LNCAP (cell line): ENCODE measurements around the gene BNIP5.

Experiments
- CTCF ChIP-seq: fragments of 450-650 bp; IDR thresholded peaks from 2 replicates; pipeline ENCODE4 v1.5.1; 2017; ENCODE audit warnings: mild to moderate bottlenecking

Gene BNIP5

DNA sequence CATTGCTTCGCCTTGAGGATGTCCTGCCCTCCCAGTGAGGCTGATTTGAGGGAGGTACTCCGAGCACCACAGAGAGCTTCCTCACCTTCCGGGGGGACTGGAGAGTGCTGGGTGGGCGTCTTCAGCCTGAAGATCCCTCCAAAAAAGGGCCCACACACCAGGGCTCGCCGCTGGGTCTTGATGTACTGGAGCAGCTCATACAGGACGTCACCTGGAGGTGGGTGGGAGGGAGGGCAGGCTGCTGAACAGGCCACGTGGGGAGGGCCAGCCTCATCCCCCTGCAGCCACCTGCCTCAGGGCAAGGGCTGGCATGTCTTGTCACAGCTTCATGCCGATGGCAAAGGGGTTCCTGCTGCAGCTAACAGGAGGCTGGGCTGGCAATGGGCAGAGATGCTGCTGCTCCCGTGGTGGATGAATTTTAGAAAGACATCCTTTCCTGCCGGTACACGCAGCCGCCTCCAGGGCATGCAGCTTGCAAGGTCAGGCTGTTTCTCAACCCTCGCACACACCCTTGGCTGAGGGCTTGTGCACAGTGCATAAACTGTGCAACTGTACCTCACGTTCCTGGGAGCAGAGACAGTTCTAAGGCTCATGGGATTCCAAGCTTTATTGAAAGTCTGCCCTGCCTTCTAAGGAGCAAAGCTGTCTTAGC, 36.8 kb upstream of the BNIP5 start:
- no peak for TF ChIP-seq CTCF

DNA sequence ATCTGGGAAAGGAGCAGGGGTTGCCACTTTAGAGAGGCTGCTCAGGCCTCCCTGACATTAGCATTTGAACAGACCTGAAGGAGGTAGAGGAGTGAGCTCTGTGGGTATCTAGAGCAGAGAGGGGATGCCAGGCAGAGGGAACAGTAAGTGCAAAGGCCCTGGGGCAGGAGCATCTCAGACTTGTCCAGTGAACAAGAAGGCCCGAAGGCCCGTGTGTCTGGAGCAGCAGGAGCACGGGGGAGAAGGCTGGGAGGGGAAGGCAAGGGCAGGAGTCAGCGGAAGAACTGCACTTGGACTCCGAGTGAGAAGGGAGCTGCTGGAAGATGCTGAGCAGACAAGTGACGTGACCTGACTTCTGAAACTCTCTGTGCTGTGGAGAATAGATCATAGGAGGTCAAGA, 35.4 kb upstream of the BNIP5 start:
- no peak for TF ChIP-seq CTCF

- TF ChIP-seq CTCF, result no peak
Measured at GRCh38 chr6:36371211-36371610, 34.5 kb upstream of the BNIP5 start.

GRCh38 chr6:36370638-36371037, 34.0 kb upstream of the BNIP5 start:
- no peak for TF ChIP-seq CTCF

DNA sequence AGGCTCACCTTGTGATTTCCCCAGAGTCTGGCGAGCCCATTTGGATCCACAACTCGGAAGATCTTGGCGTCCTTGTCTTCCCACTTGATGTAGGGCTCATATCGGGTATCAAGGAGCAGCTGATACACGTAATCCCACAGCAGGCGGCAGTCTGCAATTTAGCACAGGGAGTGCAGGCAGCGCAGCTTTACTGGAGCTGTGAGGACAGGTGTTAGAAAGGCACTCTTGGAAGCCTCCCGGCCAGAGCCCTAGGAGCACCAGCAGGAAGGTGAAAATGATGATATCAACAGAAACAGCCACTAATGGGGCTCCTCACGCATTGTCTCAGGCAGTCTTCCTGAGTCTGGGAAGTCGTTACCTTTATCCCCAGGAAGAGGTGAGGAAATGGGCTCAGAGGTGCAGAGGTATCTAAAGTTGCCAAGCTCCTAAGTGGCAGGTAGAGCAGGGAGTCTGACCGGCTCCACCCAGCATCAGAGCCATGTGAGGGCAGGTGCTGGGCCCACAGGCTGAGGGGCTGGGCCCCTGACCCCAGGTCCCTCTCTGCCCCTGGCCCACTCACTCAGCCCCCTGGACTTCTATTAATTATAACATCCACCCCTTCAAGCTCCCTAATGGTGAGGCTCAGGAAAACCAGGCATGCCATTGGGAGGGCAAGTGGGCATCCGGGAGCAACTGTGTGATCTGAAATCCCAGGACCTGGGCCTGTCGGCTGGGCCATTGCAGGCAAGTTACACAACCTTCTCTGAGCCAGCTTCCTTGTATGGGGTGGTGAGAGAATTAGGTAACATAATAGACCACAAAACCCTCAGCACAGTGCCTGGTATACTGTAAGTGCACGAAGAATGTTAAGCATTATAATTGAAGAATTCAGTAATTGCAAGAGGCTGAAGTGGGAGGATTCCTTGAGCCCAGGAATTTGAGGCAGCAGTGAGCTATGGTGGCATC, 32.5 kb upstream of the BNIP5 start:
- no peak for TF ChIP-seq CTCF

DNA sequence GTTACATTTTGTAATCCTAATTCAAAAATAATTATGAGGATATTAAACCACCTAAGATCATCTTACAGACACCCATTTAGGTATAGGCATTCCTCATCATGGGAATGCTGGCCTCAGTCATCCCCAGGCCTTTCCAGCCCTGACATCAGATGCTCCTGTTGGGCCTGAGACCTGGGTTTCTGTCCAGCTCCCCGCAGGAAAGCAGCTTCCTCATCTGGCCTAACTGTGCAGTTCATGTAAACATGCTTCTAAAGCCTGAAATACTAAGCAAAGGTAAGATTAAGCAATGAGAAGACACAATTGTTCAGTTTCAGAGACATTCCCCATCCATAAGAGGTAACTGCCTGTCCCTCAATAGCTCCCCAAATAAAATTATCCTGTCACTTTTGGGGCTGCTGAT, 31.7 kb upstream of the BNIP5 start:
- no peak for TF ChIP-seq CTCF

DNA sequence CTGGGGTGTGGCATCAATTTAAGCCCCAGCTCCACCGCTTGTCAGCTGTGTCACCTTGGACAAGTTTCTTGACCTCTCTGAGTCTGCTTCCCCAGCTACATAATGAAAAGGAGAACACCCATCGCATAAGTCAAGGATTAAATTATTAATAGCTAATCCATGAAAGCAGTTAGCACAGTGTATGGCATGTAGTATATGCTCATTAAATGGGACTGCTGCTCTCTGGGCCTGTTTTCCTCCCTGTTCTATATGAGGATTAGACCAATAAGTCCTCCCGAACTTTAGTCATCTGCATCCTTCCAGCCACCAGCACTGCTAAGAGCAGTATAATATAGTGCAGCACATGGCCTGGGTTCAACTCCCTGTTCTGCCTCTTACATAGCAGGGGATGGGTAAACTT, 31.1 kb upstream of the BNIP5 start:
- no peak for TF ChIP-seq CTCF
